Peyer's patch (tissue), 4 donors: ENCODE results near the gene SMYD3. TPM values are rescaled to one million over a fixed set of nuclear protein-coding genes. Genes with fewer than 3 reads are reported as not detected.

Experiments
- DNase-seq, 3 donors: peaks; one replicate each; pipeline ENCODE4 v3.0.0-alpha.2; 2017 to 2019
- H3K27ac ChIP-seq, 4 donors: fragments of 200-600 bp; sonication (generic); one replicate each; pipeline ENCODE4 v1.5.1; 2016 to 2019
- H3K27me3 ChIP-seq, 2 donors: fragments of 200-600 bp; sonication (generic); one replicate each; pipeline ENCODE4 v1.5.1; 2019
- H3K36me3 ChIP-seq, 3 donors: fragments of 200-600 bp; sonication (generic); one replicate each; pipeline ENCODE4 v1.5.1; 2016 to 2019
- H3K4me1 ChIP-seq, 4 donors: fragments of 200-600 bp; sonication (generic); one replicate each; pipeline ENCODE4 v1.5.1; 2016 to 2019
- H3K4me3 ChIP-seq, 4 donors: fragments of 200-600 bp; sonication (generic); 1 replicate in 3 of 4; 2 replicates in 1 of 4; pipeline ENCODE4 v1.5.1; 2016 to 2019; ENCODE audit warnings: mild to moderate bottlenecking in 1 of 4
- H3K9me3 ChIP-seq, 4 donors: fragments of 200-600 bp; sonication (generic); one replicate each; pipeline ENCODE4 v1.5.1; 2016 to 2019; ENCODE audit warnings: mild to moderate bottlenecking in 1 of 4
- CTCF ChIP-seq, 6 experiments: fragments of 450-650 bp in 4 of 6; fragments of 200-600 bp in 2 of 6; sonication (generic) in 1 of 6; IDR thresholded peaks; one replicate each; pipeline ENCODE4 v1.5.1; 2017 to 2019; ENCODE audit warnings: antibody characterized with exemption in 6 of 6, mild to moderate bottlenecking in 3 of 6, moderate library complexity in 1 of 6
- POLR2A ChIP-seq, 2 donors: fragments of 450-650 bp; IDR thresholded peaks; one replicate each; pipeline ENCODE4 v1.5.1; 2017; ENCODE audit warnings: antibody characterized with exemption in 2 of 2, mild to moderate bottlenecking in 2 of 2, moderate library complexity in 2 of 2
- total RNA-seq, 4 donors: library from RNA; depleted of rRNA; stranded (reverse); fragments of >200 nt; gene quantifications; one replicate each; pipeline ENCODE4 v1.1.0, GENCODE V29; 2016

The SMYD3 gene
- total RNA-seq, 4 donors from 2014 or later: 19.8 to 55.3 (median 26.9) TPM

- no peaks in the 10 kb centered on the region for H3K9me3 ChIP-seq
- TF ChIP-seq POLR2A (IDR thresholded peaks at IDR 0.05): no peak
- TF ChIP-seq CTCF (IDR thresholded peaks at IDR 0.05): no peak
- H3K4me1 ChIP-seq: peaks cover 0 to 3% (median 0%) of the 10 kb centered on the region in 4 donors
- H3K36me3 ChIP-seq: no peaks in the 10 kb centered on the region
- no peaks in the 10 kb centered on the region for H3K27me3 ChIP-seq
- H3K4me3 ChIP-seq: no peak overlapping the region
- no peak for DNase-seq
- H3K27ac ChIP-seq: no peak overlapping the region
These were observed 458.4 kb downstream of the SMYD3 start for GRCh38 chr1:246048693-246049092.

- Histone ChIP-seq H3K4me3 (no peak overlapping the region), H3K27ac (no peak overlapping the region), H3K27me3 (no peaks in the 10 kb centered on the region), H3K9me3 (no peaks in the 10 kb centered on the region), H3K36me3 (no peaks in the 10 kb centered on the region), H3K4me1 (no peaks in the 10 kb centered on the region)
- TF ChIP-seq CTCF (IDR thresholded peaks at IDR 0.05) (no peak), POLR2A (IDR thresholded peaks at IDR 0.05) (no peak)
- DNase-seq: no peak
These were observed 463.5 kb downstream of the SMYD3 start for GRCh38 chr1:246043556-246043955.

- Histone ChIP-seq H3K9me3 (no peaks in the 10 kb centered on the region), H3K36me3 (no peaks in the 10 kb centered on the region), H3K27me3 (no peaks in the 10 kb centered on the region), H3K4me3 (no peak overlapping the region), H3K4me1 (no peaks in the 10 kb centered on the region), H3K27ac (no peak overlapping the region)
- TF ChIP-seq POLR2A (IDR thresholded peaks at IDR 0.05) (no peak), CTCF (IDR thresholded peaks at IDR 0.05) (no peak)
- DNase-seq: no peak
These were observed 465.7 kb downstream of the SMYD3 start for GRCh38 chr1:246041360-246041759.

- Histone ChIP-seq H3K4me3 (no peak overlapping the region), H3K9me3 (no peaks in the 10 kb centered on the region), H3K27me3 (no peaks in the 10 kb centered on the region), H3K27ac (no peak overlapping the region), H3K4me1 (no peaks in the 10 kb centered on the region), H3K36me3 (no peaks in the 10 kb centered on the region)
- TF ChIP-seq POLR2A (IDR thresholded peaks at IDR 0.05) (no peak), CTCF (IDR thresholded peaks at IDR 0.05) (no peak)
- DNase-seq: no peak
These were observed 466.7 kb downstream of the SMYD3 start for GRCh38 chr1:246040200-246040890.

- no peak for DNase-seq
- Histone ChIP-seq H3K27me3 (no peaks in the 10 kb centered on the region), H3K27ac (no peak overlapping the region), H3K36me3 (no peaks in the 10 kb centered on the region), H3K4me1 (no peaks in the 10 kb centered on the region), H3K4me3 (no peak overlapping the region), H3K9me3 (no peaks in the 10 kb centered on the region)
- no peak for TF ChIP-seq POLR2A (IDR thresholded peaks at IDR 0.05)
- TF ChIP-seq CTCF (IDR thresholded peaks at IDR 0.05): no peak
These were observed 467.5 kb downstream of the SMYD3 start for GRCh38 chr1:246039584-246039983.
